ENCODE results near the gene MYL6. TPM values are rescaled to one million over a fixed set of nuclear protein-coding genes. Genes with fewer than 3 reads are reported as not detected.
"Not testable (repeated sequence)": the region's sequence is repeated elsewhere in the genome, so short reads cannot be mapped to it uniquely, and the experiment has no call there.

The MYL6 gene
- total and polyA plus RNA-seq, 12 donors = 1,276 to 3,646 (median 1,585) TPM

DNA sequence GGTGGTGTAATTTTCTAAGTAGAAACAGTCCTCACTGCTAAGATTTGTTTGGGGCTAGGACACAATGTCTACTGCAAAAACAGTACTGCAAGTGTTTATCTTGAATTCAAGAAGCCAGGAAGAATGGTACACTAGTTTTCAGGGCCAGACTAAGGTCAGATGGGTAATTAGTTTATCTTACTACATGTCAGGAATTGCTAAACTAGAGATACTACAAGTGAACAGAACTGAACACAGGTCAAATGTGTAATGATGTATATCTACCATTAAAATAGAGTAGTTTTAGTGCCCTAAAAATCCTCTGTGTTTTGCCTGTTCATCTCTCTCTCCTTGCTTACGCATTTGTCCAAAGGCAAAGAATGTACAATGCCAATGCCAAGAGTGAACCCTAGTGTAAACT, 44.1 kb upstream of the MYL6 start:
- H3K27me3 ChIP-seq = no peaks in the 10 kb centered on the region
- intact Hi-C loops (cut with DNase I) = no loop called here
- H3K36me3 ChIP-seq (replicated peaks in 1 of 2) = peaks cover 0 to 48% of the 10 kb centered on the region in 2 donors
- WGBS, 4 donors = 83 to 91% (median 89%) methylated on average over 1 of the region's 1 CpG
- no peak for DNase-seq
- H3K9me3 ChIP-seq (replicated peaks in 1 of 3) = no peaks in the 10 kb centered on the region
- H3K4me3 ChIP-seq = no peak overlapping the region
- TF ChIP-seq CTCF (IDR thresholded peaks at IDR 0.05) = no peak
- TF ChIP-seq POLR2A (IDR thresholded peaks at IDR 0.05) = no peak
- peaks cover 7 to 10% of the 10 kb centered on the region in 2 donors for H3K4me1 ChIP-seq (replicated peaks in 1 of 2)
- no peak overlapping the region for H3K27ac ChIP-seq

GRCh38 chr12:56115329-56115728, 42.8 kb upstream of the MYL6 start:
- WGBS, 4 donors = 48 to 60% (median 51%) methylated on average over 10 of the region's 10 CpGs
- intact Hi-C loops (cut with DNase I) = no loop called here
- Histone ChIP-seq H3K9me3 (replicated peaks in 1 of 3) (no peaks in the 10 kb centered on the region), H3K4me1 (replicated peaks in 1 of 2) (peaks cover 19 to 22% of the 10 kb centered on the region in 2 donors), H3K27ac (peak overlapping the region in 3 of 5 donors; percentile 84 to 97 (median 94)), H3K27me3 (no peaks in the 10 kb centered on the region), H3K36me3 (replicated peaks in 1 of 2) (peaks cover 0 to 36% of the 10 kb centered on the region in 2 donors), H3K4me3 (peak overlapping the region in 3 of 4 donors; percentile 22 to 76 (median 41))
- DNase-seq = peak in 4 of 7 donors; percentile 21 to 69 (median 43)
- TF ChIP-seq CTCF (IDR thresholded peaks at IDR 0.05) (no peak), POLR2A (IDR thresholded peaks at IDR 0.05) (no peak)

DNA sequence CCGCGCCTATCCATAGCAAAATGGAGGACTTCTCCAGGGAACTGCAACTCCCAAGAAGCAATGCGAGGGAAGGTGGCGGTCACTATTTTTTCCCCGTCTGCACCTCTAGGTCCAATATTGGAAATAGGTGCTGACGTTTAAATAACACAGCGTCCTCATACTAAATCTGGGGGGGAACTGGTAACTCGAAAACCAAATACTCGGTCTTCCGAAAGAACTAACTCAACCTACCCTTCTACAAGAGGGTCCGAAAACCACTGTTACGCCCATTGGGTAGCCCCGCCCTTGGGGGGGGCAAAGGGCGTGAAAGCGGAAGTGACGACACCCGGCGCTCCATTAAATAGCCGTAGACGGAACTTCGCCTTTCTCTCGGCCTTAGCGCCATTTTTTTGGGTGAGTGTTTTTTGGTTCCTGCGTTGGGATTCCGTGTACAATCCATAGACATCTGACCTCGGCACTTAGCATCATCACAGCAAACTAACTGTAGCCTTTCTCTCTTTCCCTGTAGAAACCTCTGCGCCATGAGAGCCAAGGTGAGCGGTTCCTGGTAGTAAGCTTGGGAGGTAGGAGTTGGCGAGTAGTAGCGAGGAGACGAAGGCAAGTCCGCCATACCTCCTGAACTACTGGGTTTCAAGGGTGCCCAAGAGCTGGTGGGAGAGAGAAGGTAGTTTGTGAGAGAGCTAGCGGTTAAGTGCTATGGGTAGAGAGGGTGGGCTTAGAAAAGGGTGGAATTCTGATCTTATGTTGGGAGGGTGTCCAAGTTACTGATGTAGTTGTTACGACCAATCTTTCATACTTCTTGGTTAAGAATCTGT, 41.7 kb upstream of the MYL6 start, which contains the start of gene RPL41:
TSS of gene RPL41 (plus strand) at position 367 of the 815 bp plus-strand sequence.
- 0 to 1% (median 0%) methylated on average over 34 of the region's 34 CpGs for WGBS, 4 donors
- no peaks in the 10 kb centered on the region for H3K9me3 ChIP-seq (replicated peaks in 1 of 3)
- H3K4me1 ChIP-seq (replicated peaks in 1 of 2) = peaks cover 31 to 34% of the 10 kb centered on the region in 2 donors
- TF ChIP-seq POLR2A (IDR thresholded peaks at IDR 0.05) (peak; percentile 90 to 93), CTCF (IDR thresholded peaks at IDR 0.05) (peak in 2 of 6 experiments; percentile 6 to 25)
- DNase-seq = peak; percentile 91 to 99 (median 96)
- peak within 1 kb of the TSS; percentile 88 to 98 (median 96) for H3K27ac ChIP-seq
- H3K4me3 ChIP-seq = peak within 1 kb of the TSS in 3 of 4 donors; percentile 41 to 76 (median 71)
- intact Hi-C loops (cut with DNase I) = no loop called here
- peaks cover 0 to 33% of the 10 kb centered on the region in 2 donors for H3K36me3 ChIP-seq (replicated peaks in 1 of 2)
- no peaks in the 10 kb centered on the region for H3K27me3 ChIP-seq

GRCh38 chr12:56117082-56117706, 41.0 kb upstream of the MYL6 start:
- DNase-seq = peak in 3 of 7 donors; percentile 22 to 46 (median 33)
- H3K36me3 ChIP-seq (replicated peaks in 1 of 2) = peaks cover 0 to 26% of the 10 kb centered on the region in 2 donors
- peak overlapping the region; percentile 88 to 98 (median 96) for H3K27ac ChIP-seq
- H3K4me3 ChIP-seq = peak overlapping the region in 3 of 4 donors; percentile 41 to 76 (median 71)
- H3K27me3 ChIP-seq; intact Hi-C loops (cut with DNase I); H3K9me3 ChIP-seq (replicated peaks in 1 of 3): not testable (repeated sequence)
- peaks cover 31 to 34% of the 10 kb centered on the region in 2 donors for H3K4me1 ChIP-seq (replicated peaks in 1 of 2)
- 1 to 3% (median 2%) methylated on average over 12 to 16 of the region's 16 CpGs for WGBS, 4 donors
